ENCODE data around the gene NALCN.

The NALCN gene

DNA sequence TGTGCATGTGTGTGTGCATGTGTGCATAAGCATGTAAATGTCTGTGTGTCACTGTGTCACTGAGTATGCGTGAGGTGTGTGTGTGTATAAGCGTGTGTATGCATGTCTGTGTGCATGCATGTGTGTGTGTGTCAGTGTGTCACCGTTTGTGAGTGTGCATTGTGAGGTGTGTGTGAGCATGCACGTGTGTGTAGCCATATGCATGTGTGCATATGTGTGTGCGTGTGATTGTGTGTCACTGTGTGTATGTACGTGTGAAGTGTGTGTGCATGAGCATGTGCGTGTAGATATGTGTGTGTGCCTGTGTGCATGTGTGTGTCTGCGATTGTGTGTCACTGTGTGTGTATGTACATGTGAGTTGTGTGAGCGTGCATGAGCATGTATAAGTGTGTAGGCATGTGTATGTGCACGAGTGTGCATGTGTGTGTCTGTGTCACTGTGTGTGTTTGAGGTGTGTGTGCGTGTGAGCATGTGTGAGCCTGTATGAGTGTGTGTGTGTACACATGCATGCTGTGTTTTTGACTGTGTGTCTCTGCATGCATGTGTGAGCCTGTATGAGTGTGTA, 144.5 kb downstream of the NALCN start:
- DNase-seq = no peak

DNA sequence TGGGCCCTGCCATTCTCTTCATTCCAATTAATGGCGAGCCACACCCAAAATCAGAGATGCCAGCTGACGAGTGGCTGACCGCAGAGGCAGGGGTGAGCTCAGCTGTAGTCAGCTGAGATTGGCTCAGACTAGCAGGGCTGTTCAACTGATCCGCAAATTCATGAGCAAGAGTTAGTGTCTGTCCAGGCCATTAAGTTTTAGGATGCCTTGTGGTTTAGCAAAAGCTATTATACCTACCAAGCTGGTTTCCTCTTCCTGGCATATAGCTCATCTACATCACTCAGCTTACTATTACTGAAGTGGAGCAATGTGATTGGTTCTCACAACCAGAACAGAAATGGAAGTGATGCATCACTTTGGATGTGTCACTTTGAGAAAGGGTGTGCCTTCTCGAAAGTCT, 148.7 kb downstream of the NALCN start:
- peak; percentile 26 for DNase-seq

- DNase-seq = no peak
These were observed 150.4 kb downstream of the NALCN start for GRCh38 chr13:101265934-101266333.

DNA sequence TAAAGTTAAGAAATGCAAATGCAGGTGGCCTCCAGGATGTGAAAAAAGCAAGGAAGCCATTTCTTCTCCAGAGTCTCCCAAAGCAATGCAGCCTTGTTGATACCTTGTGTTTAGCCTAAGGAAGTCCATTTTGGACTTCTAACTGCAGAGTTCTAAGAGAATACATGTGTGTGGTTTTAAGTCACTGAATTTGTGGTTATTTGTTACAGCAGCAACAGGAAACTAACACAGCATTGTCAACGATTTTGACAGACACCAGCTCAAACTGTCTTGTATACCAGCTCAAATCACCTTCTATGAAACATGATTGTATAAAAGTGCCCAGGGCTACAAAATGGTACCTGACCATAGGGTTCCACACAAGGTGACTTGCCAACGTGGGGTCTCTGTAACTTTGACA, 151.4 kb downstream of the NALCN start:
- no peak for DNase-seq

- no peak for DNase-seq
These were observed 154.0 kb downstream of the NALCN start for GRCh38 chr13:101262306-101262705.

DNA sequence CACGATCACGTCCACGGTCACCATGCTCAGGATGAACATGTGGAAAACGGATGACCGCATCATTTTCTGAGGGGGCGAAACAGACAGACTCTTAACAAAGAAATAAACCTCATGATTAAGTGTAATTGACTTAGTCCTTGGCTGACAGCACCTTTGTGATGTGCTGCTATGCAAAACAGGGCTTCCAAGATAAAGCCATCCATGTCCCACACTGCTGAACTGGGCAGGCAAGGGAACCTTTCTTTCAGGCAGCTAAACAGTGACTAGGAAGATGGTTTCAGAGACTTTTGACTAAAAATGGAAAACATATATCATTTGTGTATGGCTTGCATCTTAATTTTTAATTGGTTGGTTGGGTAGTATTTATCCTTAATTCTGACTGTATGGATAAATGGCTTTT, 157.8 kb downstream of the NALCN start:
- DNase-seq = no peak

DNA sequence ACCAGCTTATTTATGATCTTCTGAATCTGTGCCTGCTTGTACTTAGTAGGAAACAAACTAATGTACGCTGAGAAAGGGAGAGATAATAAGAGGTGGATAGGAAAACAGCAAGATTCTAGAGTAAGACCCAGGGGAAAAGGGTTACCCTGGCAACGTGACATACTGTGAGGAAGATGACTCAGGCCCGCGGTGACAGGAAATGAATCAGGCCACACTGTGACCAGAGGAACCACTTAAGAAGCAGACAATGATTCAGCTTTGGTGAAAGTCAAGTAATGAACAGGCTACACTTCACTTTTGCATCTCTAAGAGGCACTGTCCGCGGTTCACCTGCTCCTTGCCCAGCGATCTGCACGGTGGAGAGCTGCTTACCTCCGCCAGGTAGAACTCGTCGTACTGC, 158.2 kb downstream of the NALCN start:
- peak; percentile 70 for DNase-seq

GRCh38 chr13:101248739-101249514, 167.4 kb downstream of the NALCN start:
- DNase-seq = no peak

DNA sequence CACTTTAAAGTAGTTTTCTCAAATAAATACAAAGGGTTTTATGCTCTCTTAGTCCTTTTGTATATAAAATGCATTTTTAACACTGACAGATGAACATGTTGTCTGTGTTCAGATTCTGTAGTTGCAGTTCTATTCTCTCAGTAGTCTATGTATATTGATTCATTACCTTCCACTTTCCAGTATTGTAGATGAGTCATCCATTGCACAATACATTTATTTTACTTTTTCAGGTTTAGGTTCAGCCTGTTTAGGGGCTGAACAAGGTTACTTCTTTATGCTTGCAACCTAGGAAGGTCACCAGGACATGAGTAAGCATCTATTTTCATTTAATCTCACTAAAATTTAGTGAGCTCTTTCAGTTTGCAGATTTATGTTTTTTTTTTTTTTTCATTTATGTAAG, 173.6 kb downstream of the NALCN start:
- no peak for DNase-seq

- DNase-seq = no peak
These were observed 177.8 kb downstream of the NALCN start for GRCh38 chr13:101238555-101238954.

- DNase-seq = no peak
These were observed 184.4 kb downstream of the NALCN start for GRCh38 chr13:101231751-101232428.

- no peak for DNase-seq
These were observed 185.9 kb downstream of the NALCN start for GRCh38 chr13:101230271-101230890.

- no peak for DNase-seq
These were observed 196.6 kb downstream of the NALCN start for GRCh38 chr13:101219609-101220265.

DNA sequence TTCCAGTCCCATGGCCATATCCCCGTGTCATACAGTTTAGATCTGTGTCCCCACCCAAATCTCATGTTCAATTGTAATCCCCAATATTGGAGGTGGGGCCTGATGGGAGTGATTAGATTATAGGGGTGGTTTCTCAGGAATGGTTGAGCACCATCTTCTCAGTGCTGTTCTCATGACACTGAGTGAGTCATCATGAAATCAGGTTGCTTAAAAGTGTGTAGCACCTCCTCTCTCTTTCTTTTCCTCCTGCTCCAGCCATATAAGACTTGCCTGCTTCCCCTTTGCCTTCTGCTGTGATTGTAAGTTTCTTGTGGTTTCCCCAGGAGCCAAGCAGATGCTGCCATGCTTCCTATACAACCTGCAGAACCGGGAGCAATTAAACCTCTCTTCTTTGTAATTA, 197.8 kb downstream of the NALCN start:
- no peak for DNase-seq

DNA sequence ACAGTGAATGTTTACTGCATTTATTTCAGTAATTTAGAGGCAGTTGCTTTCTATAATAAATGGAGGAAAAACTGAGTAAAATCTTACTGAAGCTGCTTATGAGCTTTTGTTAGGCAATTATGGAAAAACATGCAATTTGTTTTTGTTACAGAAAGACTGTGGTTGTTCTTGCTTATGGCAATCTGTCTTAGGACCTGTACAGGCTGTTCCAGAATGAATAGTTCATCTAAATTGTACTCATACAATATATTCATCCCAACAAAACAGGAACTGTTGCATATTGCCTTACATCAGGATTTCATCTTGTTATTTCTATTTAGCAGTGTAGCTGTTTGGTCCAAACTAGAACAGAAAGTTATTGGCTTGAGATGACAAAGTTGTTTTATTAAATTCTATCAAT, 199.2 kb downstream of the NALCN start:
- DNase-seq = no peak

DNA sequence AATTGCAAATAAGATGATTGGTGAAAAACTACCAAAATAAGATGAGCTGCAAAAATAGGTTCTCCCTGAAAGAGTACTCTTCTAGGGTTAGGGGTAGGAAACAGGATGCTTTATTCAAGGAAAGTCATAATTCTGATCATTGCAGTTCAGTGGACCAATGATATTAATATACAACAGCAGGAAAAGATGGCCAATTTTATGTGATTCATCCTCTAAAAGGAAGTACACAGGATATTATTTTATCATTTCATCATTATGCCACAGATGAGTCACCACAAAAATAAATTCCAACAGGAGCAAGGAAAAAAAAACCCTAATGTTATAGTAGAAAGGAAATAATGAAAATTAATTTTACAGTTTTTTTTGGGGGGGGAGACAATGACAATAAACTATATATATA, 205.0 kb downstream of the NALCN start:
- no peak for DNase-seq

DNA sequence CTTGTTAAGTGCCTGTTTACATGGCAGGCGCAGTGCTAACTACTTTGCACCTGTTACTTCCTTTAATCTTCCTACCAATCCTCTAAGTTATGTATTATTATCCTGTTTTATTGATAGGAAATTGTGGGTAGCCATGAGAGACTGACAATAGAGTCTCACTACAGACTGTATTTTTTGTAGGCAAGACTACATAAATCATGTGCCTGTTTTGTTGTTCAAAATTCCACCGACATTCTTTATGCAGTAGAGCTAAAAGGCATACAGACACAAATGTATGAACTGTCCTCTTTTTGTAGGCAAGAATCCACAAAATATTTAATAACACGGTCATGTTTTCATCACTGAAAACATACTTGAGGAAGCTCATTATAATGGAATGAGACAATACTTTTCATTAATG, 205.5 kb downstream of the NALCN start:
- no peak for DNase-seq

DNA sequence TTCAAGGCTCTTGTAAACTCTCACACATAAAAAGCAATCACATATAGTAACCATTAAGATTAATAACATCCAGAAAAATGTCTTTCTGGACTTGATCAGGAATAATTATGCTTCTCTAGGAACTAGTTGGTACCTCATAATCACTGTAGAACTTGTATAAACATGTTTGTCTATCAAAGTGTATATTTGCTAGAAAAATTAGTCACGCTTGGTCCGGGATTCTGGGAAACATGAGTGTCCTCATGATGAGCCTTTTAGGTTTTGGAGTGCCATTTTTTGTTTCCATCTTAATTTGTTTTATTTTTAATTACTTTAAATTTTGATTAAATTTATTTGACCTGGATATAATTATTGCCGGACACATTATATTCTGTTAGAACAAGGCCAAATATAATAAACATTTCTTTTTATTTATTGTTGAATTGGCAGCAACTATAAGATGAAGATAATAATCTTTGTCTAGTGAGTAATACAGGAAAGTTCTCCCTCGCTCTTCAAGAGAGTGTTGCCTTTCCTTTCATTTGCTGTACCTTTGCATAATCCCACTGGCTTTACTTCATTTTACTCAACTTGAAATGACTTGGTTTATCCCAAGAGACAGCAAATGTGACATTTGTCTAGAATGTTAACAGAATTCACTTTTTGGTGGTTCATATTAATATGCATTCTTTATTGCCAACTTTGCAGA, 207.0 kb downstream of the NALCN start:
- no peak for DNase-seq

DNA sequence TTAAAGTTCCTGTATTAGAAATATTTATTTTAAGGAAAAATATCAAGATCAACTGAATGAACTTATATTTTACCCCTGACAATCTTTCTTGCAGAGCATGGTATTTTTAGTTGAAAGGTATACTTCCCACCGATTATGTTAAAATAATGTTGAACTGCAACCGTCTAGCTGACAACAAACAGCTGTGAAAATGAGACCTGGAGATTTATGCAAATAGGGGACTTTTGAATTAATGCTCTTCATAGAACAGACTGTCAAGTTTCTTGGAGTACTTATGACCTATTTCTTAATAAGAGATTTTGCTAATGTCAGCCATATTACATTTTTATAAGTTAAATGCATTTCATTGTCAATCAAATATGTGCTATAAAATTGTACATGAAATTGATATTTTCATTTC, 210.9 kb downstream of the NALCN start:
- DNase-seq = no peak

GRCh38 chr13:101204270-101205020, 211.9 kb downstream of the NALCN start:
- DNase-seq = no peak

DNA sequence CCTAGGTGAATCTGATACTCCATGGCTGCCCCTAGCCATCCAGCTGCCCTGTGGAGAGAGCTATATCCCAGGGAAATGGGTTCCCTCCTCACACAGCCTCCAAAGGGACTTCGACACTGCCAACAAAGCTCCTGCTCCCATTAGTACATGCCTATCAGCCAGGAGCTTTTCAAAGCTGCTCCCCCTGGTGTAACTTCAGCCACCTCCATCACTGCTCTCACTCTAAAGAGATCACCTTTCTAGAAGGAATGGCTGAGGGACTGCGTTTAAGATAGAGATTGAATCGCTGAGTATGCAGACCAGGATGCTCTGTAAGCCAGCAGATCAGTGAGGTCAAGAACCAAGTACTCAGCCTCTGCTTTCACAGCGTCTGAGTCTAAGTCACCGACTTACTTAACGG, 213.7 kb downstream of the NALCN start:
- DNase-seq = no peak

GRCh38 chr13:101190976-101191375, 225.3 kb downstream of the NALCN start:
- no peak for DNase-seq
